GM13977 (cell line): ENCODE results near the gene TTN.

Experiments
- DNase-seq: peaks from one replicate; pipeline ENCODE4 v3.0.0; 2012; ENCODE audit warnings: low spot score
- in situ Hi-C: fragments of 300-500 bp; cut with MboI; formaldehyde crosslinking; loops from one replicate; pipeline ENCODE4 v1.12.0; 2022; ENCODE audit warnings: low sequenced_read_pairs, low pct_unique_long_range_greater_than_20kb, mixed read lengths, inconsistent platforms; ENCODE audit not compliant: unreplicated experiment
- TF ChIP-seq, protein P1 (sequence below): IDR thresholded peaks from 2 replicates; pipeline ENCODE4 v1.5.1; 2012; ENCODE audit warnings: mild to moderate bottlenecking, control low read depth; ENCODE audit not compliant: insufficient read depth; ENCODE audit errors: extremely low read depth, missing control alignments

TTN gene

DNA sequence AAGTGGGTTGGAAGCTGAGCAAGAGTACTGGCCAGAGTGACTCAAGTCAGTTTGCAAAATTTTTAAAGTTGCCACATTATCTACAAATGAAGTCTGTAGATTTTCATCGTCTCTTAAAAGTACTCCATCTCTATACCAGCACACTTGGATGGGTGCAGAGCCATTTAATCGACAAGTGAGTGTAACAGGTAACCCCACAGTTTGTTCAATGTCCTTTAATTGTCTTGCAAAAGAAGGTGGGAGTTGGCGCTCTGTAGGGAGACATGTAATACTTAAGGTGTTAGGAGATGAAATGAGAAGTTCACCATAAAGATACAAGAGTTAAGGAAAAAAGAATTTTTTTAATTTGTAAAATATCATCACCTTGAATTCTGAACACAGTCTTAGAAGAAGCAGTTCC lies 84.9 kb downstream of the TTN start:
- DNase-seq, result no peak
- in situ Hi-C loops, result no loop called here
- TF ChIP-seq, protein P1, sequence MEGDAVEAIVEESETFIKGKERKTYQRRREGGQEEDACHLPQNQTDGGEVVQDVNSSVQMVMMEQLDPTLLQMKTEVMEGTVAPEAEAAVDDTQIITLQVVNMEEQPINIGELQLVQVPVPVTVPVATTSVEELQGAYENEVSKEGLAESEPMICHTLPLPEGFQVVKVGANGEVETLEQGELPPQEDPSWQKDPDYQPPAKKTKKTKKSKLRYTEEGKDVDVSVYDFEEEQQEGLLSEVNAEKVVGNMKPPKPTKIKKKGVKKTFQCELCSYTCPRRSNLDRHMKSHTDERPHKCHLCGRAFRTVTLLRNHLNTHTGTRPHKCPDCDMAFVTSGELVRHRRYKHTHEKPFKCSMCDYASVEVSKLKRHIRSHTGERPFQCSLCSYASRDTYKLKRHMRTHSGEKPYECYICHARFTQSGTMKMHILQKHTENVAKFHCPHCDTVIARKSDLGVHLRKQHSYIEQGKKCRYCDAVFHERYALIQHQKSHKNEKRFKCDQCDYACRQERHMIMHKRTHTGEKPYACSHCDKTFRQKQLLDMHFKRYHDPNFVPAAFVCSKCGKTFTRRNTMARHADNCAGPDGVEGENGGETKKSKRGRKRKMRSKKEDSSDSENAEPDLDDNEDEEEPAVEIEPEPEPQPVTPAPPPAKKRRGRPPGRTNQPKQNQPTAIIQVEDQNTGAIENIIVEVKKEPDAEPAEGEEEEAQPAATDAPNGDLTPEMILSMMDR, result no peak

DNA sequence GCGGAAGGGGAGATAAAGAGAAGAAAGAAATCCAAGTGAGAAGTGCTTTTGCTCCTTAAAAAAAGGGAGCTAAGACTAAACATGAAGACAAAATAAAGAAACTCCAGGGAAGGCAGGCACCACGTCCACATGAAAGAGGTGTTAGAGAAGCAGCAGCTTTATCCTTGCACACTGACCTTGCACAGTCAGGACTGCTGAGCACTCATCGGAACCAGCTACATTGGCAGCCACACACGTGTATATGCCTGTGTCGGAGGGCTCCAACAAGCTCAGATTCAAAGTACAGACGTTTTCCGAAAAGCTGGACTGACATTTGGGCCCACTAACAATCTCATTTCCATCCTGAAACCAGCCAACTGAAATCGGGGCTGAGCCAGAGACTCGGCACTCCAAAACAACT lies 88.2 kb downstream of the TTN start:
- in situ Hi-C loops, result no loop called here
- no peak for DNase-seq
- TF ChIP-seq, protein P1, result no peak

DNA sequence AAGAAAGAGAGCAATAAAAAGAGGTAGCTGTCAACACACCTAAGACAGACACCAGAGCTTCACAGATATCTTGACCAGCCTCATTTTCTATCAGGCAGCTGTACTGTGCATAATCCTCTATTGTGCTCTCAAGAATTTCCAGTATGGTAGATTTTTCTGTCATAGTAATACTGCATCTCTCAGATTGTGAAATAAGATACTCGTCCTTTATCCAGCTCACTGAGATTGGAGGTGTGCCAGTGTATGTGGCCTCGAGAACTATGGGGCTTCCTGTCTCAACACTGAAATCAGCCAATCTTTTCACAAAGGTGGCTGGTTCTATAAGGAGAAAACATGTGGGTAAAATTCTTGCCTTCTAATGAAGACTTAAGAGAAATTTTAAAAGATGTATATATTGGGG lies 88.9 kb downstream of the TTN start:
- TF ChIP-seq, protein P1, result no peak
- DNase-seq, result no peak
- in situ Hi-C loops, result no loop called here

DNA sequence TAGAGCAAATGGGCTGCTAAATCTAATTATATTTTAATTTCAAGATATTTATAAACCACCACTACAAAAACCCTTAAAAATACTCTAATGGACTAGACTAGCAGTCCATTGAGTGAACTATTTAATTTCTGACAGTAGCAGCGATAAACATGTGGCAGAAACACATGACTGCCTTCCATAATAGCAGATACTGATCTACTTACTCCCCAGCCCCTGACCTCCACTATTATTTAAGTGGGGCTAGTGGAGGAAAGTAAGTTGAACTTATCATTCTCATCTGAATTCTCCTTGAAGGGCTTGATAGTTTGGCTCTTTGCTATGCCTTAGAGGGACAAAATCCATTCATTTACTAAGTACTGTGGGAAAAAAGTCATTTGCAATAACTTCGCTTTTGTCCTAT lies 90.8 kb downstream of the TTN start:
- in situ Hi-C loops, result no loop called here
- TF ChIP-seq, protein P1, result no peak
- no peak for DNase-seq

DNA sequence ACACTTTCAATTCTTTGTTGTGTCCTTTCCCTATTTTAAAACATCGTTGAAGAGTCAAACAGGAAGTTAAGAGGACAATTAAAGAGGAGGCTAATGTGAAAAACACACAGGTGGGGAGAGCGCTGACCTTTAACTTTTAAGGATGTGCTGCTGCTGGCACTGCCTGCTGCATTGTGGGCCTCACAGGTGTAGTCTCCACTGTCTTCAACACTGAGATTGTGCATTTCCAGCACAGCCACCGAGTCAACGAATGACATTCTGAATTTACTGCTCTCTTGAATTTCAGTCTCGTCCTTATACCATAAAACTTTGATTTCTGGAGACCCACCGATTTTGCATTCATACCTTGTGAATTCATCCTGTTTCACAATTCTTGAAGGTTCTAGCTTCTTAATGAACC lies 91.9 kb downstream of the TTN start:
- no peak for DNase-seq
- TF ChIP-seq, protein P1, result no peak
- in situ Hi-C loops, result no loop called here

DNA sequence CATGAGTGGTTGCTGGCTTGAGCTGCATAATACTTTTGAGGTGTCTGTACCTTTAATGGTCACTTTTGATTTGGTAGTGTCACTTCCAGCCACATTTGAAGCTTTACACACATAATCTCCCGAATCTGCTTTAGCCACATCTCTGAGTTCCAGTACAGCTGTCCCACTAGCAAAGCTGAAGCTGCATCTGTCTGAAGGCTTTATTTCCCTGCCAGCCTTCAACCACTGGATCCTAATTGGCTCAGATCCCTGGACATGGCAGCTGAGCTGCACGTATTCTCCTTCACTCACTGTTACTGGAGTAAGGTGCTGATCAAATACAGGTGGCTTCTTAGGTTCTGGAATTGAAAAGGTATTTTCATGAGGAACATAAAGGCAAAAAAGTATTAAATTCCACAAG lies 99.7 kb downstream of the TTN start:
- in situ Hi-C loops, result no loop called here
- TF ChIP-seq, protein P1, result no peak
- no peak for DNase-seq

DNA sequence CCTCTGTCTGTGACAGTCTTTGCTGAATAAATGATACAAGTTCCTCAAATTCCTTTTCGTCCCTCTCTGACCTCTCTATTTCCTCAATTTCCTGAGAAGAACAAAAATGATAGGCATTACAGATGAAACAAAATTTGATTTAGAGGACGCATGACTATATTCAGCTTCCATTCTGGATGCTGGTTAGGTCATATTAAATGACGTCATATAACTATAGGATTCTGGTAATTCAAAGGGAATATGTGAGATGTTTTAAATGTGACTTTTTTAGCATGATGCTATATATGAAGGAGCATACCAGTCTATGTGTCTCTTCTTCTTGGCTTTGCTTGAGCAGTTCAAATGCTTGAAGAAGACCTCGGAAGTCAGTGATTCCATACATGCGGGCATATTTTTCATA lies 102.3 kb downstream of the TTN start:
- DNase-seq, result no peak
- in situ Hi-C loops, result no loop called here
- TF ChIP-seq, protein P1, result no peak
